ENCODE measurements around the gene ANKRD12.

DNA sequence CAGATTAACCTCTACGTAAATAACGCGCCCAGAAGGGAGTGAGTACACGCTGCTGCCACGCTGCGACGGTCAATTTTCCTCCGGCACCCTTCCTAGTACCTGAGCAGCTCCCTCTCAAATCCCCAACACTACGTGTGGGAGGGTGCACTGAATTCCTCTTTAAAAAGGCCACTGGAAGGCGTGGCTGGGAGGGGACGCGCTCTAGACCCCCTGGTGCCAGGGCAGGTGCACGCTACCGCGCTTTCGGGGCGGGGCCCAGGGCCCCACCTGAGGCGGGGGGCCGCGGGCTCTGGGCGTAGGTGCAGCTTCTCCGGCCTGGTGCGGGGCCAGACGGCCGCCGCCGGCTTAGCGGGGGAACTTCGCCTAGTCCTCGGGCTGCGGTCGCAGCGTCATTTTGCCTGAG is 668 bp upstream of the ANKRD12 start:
- TF ChIP-seq POLR2A (IDR thresholded peaks at IDR 0.05; ENCODE audit: low read depth, low read length), result no peak
- TF ChIP-seq TAF1 (IDR thresholded peaks at IDR 0.05; ENCODE audit: low read depth, low read length), result no peak
- TF ChIP-seq POLR2AphosphoS5 (IDR thresholded peaks at IDR 0.05; ENCODE audit: low read depth, low read length), result peak; percentile 72
- TF ChIP-seq SPI1 (IDR thresholded peaks at IDR 0.05; ENCODE audit: low read depth, low read length), result no peak
